ENCODE data around the gene NKD1. TPM values are rescaled to one million over a fixed set of nuclear protein-coding genes. Genes with fewer than 3 reads are reported as not detected.

The NKD1 gene
- total and polyA plus RNA-seq, 2 of the 8 experiments (the other 6 are each of a cell fraction or from before 2014, with no cell fraction given) = 0.70 to 4.5 TPM

GRCh38 chr16:50539053-50539695 is 9.0 kb upstream of the NKD1 start:
- no peak overlapping the region for H2BK120ac ChIP-seq (replicated peaks; ENCODE audit: low read depth, low read length)
- FAIRE-seq (no peak), DNase-seq (ENCODE audit: low read depth in 1 of 2, low spot score in 2 of 2) (no peak)
- H3K4me2 ChIP-seq (ENCODE audit: insufficient read depth in 1 of 2, low read depth in 2 of 2, low read length in 2 of 2) = no peak overlapping the region
- no peak overlapping the region for H2AK5ac ChIP-seq (ENCODE audit: low read depth, low read length)
- H2BK12ac ChIP-seq (ENCODE audit: low read depth, low read length) = no peak overlapping the region
- H4K91ac ChIP-seq (replicated peaks; ENCODE audit: insufficient read length, low read length) = no peak overlapping the region
- CTCF ChIA-PET (ENCODE audit: partially characterized antibody) = interaction anchor here (0.6 to 4.8 kb wide), 4 partner anchors 7 to 342 kb away, joined by 3 to 22 read pairs (median 8); no protein-coding TSS in a partner anchor
- no peak overlapping the region for H2BK15ac ChIP-seq (ENCODE audit: low read length)
- H3K27ac ChIP-seq (ENCODE audit: low read depth, low read length) = no peak overlapping the region
- H3K79me2 ChIP-seq (ENCODE audit: control insufficient read depth in 1 of 2, insufficient read depth in 2 of 2, low read length in 2 of 2) = no peaks in the 10 kb centered on the region
- POLR2A ChIA-PET (ENCODE audit: partially characterized antibody) = no interaction called here
- H3K4me3 ChIP-seq (ENCODE audit: extremely low read depth in 1 of 4, insufficient read depth in 2 of 4, low read depth in 3 of 4, low read length in 4 of 4) = no peak overlapping the region
- no peaks in the 10 kb centered on the region; a peak in 1 of 4 replicates for H3K9me3 ChIP-seq (ENCODE audit: insufficient read depth in 2 of 2, low read depth in 1 of 2, low read length in 1 of 2)
- no peaks in the 10 kb centered on the region for H3K79me1 ChIP-seq (ENCODE audit: low read depth, low read length)
- no peak overlapping the region for H3K14ac ChIP-seq (ENCODE audit: insufficient read length)
- no peak for TF ChIP-seq TAF7 (optimal IDR thresholded peaks at IDR 0.05; ENCODE audit: borderline replicate concordance, low read depth, low read length)
- TF ChIP-seq MAFK (IDR thresholded peaks at IDR 0.05; ENCODE audit: low read depth, low read length) = no peak
- TF ChIP-seq PHF8 (conservative IDR thresholded peaks at IDR 0.05; ENCODE audit: low read depth, low read length) = no peak
- no peak for TF ChIP-seq CBX5 (IDR thresholded peaks at IDR 0.05; ENCODE audit: low read depth, low read length)
- no peak for TF ChIP-seq SIRT6 (IDR thresholded peaks at IDR 0.05; ENCODE audit: low read length)
- no peaks in the 10 kb centered on the region for H3K23me2 ChIP-seq (ENCODE audit: low read depth, low read length)
- no peaks in the 10 kb centered on the region for H4K20me1 ChIP-seq (replicated peaks in 1 of 2; ENCODE audit: control insufficient read depth in 1 of 2, insufficient read depth in 2 of 2, low read length in 2 of 2)
- peaks cover 0 to 7% (median 2%) of the 10 kb centered on the region in 4 experiments; a peak in 4 of 7 replicates for H3K4me1 ChIP-seq (replicated peaks in 1 of 4; ENCODE audit: control insufficient read depth in 3 of 4, insufficient read depth in 4 of 4, low read length in 3 of 4)
- H3K56ac ChIP-seq (replicated peaks; ENCODE audit: insufficient read length, low read depth, low read length) = no peak overlapping the region
- H2AFZ ChIP-seq (ENCODE audit: low read length) = no peak overlapping the region
- H4K8ac ChIP-seq (ENCODE audit: extremely low read depth, insufficient read depth, low read length) = no peak overlapping the region
- H2BK20ac ChIP-seq (ENCODE audit: low read length) = no peak overlapping the region
- no peak overlapping the region for H4K5ac ChIP-seq (ENCODE audit: insufficient read length, low read depth, low read length)
- peaks cover 0 to 3% (median 1%) of the 10 kb centered on the region in 4 experiments; a peak in 1 of 7 replicates for H3K27me3 ChIP-seq (replicated peaks in 1 of 4; ENCODE audit: control insufficient read depth in 3 of 4, extremely low read depth in 1 of 4, insufficient read depth in 3 of 4, low read length in 3 of 4)
- 82% methylated on average over 17 of the region's 17 CpGs; no CpG with 5 or more reads in 1 of the 2 experiments for WGBS, 2 experiments (ENCODE audit: extremely low coverage in 1 of 2, insufficient coverage in 1 of 2, insufficient read length in 1 of 2, insufficient replicate concordance in 2 of 2, low coverage in 1 of 2, low lambda C conversion rate in 2 of 2, missing lambda C conversion rate in 1 of 2)
- no peak overlapping the region for H3K4ac ChIP-seq (replicated peaks; ENCODE audit: insufficient read length, low read depth, low read length)
- no peak overlapping the region for H3K9ac ChIP-seq (replicated peaks in 1 of 4; ENCODE audit: extremely low read depth in 1 of 4, low read depth in 3 of 4, low read length in 3 of 4)
- no peak overlapping the region; the same call in 1 of the 2 replicates for H3K18ac ChIP-seq (ENCODE audit: extremely low read depth, low read length)
- H3K23ac ChIP-seq (ENCODE audit: insufficient read length) = no peak overlapping the region
- H2BK5ac ChIP-seq (ENCODE audit: low read depth, low read length) = no peak overlapping the region
- no peaks in the 10 kb centered on the region for H3K36me3 ChIP-seq (ENCODE audit: control insufficient read depth in 2 of 4, insufficient read depth in 4 of 4, low read length in 3 of 4)

All from H1 (cell line).